ENCODE results near the gene USP10.

The USP10 gene, protein sequence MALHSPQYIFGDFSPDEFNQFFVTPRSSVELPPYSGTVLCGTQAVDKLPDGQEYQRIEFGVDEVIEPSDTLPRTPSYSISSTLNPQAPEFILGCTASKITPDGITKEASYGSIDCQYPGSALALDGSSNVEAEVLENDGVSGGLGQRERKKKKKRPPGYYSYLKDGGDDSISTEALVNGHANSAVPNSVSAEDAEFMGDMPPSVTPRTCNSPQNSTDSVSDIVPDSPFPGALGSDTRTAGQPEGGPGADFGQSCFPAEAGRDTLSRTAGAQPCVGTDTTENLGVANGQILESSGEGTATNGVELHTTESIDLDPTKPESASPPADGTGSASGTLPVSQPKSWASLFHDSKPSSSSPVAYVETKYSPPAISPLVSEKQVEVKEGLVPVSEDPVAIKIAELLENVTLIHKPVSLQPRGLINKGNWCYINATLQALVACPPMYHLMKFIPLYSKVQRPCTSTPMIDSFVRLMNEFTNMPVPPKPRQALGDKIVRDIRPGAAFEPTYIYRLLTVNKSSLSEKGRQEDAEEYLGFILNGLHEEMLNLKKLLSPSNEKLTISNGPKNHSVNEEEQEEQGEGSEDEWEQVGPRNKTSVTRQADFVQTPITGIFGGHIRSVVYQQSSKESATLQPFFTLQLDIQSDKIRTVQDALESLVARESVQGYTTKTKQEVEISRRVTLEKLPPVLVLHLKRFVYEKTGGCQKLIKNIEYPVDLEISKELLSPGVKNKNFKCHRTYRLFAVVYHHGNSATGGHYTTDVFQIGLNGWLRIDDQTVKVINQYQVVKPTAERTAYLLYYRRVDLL

DNA sequence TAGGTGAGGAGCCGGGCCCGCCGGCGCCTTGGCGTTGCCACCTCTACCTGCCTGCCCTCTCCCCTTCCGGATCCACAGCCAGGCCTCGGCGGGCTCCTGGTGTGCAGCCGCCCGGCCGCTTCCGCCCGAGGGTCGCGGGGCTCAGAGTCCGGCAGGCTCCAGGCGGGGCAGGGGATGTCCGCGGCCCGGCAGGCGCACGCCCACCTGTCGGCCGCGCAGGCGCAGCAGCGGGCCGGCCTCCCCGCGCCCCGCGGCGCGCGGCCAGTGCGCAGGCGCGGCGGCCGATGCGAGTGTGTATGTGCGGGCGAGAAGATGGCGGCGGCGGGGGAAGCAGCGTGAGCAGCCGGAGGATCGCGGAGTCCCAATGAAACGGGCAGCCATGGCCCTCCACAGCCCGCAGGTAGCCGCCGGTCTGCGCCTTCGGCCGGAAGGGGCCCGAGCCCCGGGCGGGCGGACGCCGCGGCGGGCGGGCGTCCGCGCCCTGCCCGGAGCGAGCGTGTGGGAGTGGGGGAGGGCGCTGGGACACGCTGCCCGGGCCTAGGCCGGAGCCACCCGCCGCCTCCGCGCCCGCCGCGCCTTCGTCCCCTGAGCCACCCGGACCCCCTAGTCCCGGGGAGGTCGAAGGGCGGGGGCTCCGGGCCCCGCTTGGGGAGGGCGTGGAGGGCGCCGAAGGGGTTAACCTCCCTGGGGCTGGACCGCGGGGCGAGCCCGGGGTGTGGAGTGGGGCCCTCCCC, at the start of gene USP10:
TSS of gene USP10 (plus strand) at position 289 of the 734 bp plus-strand sequence. CDS start at position 380, 91 bp downstream.
- no peak for DNase-seq (ENCODE audit: low read depth, low spot score)

- no peak for DNase-seq (ENCODE audit: low read depth, low spot score)
These were observed 49.5 kb upstream of the USP10 start for GRCh38 chr16:84650062-84650991.

DNA sequence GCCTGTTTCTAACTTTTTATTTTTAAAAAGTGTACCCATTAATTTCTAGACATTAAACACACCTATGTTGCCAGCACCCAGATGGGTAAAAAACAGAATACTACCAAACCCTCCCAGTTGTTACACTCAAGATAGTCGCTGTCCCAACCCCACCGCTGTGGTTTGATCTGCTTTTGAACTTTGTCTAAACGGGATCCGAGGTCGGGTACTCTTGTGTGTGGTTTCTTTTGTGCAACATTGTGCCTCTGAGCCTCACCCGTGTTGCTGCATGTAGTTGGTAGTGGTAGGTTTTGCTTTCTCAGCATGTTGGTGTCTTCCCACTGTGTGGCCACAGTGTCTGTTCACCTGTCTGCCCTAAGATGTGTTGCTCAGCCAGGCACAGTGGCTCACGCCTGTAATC, 47.2 kb upstream of the USP10 start:
- no peak for DNase-seq (ENCODE audit: low read depth, low spot score)

DNA sequence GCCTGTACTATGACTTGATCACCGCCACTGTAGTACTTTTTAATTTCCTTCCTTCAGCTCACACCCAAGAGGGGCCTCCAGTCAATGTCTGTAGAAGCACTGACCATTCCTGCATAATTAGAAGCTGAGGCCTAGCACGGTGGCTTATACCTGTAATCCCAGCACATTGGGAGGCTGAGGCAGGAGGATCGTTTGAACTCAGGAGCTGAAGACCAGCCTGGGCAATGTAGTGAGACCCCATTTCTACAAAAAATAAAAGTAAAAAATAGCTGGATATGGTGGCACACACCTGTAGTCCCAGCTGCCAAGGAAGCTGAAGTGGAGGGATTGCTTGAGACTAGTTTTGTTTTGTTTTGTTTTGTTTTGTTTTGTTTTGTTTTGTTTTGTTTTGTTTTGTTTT, 45.6 kb upstream of the USP10 start:
- DNase-seq (ENCODE audit: low read depth, low spot score) = no peak

GRCh38 chr16:84654998-84655397, 44.8 kb upstream of the USP10 start:
- DNase-seq (ENCODE audit: low read depth, low spot score) = no peak

- no peak for DNase-seq (ENCODE audit: low read depth, low spot score)
These were observed 43.2 kb upstream of the USP10 start for GRCh38 chr16:84656649-84657048.

GRCh38 chr16:84657229-84657837, 42.5 kb upstream of the USP10 start:
- DNase-seq (ENCODE audit: low read depth, low spot score) = no peak

DNA sequence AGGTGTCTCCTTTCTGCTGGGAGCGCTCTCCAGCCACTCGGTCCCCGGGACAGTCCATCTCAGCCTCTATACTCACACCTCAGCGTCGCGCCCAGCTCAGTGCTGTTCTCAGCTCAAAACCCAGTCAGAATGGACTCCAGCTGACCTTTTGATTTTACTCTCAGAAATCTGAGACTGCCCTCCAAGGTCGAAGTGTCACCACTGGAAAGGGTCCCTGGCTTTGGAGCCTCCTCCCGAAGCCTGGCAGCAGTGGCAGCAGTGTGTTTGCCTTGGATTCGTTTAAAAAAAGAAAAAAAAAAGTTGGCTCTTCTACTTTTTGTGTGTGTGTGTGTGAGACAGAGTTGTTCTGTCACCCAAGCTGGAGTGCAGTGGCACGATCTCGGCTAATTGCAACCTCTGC, 41.1 kb upstream of the USP10 start:
- DNase-seq (ENCODE audit: low read depth, low spot score) = no peak

- no peak for DNase-seq (ENCODE audit: low read depth, low spot score)
These were observed 40.0 kb upstream of the USP10 start for GRCh38 chr16:84659656-84660300.

DNA sequence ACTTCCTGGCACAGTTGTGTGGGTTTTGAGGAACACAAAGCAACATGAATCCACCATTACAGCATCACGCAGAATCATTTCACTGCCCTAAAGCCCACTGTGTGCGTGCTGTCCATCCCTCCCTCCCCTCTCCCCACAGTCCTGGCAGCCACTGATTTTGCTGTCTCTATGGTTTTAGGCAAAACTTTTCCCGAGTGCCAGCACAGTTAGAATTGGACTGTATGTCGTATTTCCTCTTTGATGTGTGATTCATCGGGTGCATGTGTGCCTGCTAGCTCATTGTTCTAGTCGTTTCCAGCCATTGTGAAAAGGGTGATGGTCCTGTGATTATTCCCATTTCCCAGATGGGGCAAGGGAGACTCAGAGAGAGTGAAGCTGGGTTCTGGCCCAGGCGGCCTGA, 38.8 kb upstream of the USP10 start:
- DNase-seq (ENCODE audit: low read depth, low spot score) = no peak

GRCh38 chr16:84661418-84662060, 38.3 kb upstream of the USP10 start:
- DNase-seq (ENCODE audit: low read depth, low spot score) = no peak

DNA sequence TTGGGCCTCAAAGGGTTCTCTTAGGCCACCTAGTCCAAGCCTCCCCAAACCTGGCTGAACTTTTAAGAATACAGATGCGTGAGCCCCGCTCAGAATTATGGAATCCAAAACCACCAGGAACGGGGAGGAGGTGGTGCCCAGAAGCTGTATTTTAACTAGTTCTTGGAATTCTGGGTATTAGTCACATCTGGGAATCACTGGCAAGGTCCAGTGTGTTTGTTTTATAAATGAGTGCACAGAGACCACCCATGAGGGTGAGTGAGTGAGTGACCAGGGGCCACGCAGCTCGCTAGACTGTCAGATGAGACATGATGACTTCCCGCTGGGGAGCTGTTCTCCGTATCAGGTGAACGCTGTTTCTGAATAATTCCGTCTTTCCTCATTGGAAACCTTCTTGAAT, 37.3 kb upstream of the USP10 start:
- no peak for DNase-seq (ENCODE audit: low read depth, low spot score)

DNA sequence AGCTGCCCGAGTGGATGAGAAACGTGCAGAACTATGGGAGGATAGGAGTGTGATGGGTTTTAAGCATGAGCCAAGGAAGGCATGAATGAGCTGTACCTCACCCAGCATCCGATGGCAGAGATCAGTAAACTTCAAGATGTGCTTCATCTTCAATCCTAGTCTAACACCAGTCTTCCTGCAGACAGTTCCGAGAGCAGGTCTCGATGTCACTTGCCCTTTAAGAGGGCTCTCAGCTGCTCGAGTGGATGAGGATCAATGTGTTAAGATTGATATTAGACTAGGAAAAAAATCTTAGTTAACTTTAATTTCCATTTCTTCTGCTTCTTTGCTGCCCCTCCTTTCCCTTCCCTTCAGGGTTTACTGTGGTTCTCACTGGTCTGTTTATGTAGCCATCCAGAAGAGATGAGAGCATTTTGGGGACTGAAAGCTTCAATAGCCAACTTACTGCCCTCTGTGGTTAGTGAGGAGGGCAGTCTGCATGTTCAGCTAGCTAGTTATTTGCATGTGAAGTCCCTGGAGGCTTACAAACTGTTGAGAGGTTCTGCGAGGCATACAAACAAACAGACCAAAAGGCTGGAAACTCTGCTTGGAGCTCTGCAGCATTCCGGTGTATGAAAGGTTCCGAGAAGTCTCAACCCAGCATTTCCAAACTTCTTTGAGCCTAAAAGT, 36.2 kb upstream of the USP10 start:
- no peak for DNase-seq (ENCODE audit: low read depth, low spot score)

DNA sequence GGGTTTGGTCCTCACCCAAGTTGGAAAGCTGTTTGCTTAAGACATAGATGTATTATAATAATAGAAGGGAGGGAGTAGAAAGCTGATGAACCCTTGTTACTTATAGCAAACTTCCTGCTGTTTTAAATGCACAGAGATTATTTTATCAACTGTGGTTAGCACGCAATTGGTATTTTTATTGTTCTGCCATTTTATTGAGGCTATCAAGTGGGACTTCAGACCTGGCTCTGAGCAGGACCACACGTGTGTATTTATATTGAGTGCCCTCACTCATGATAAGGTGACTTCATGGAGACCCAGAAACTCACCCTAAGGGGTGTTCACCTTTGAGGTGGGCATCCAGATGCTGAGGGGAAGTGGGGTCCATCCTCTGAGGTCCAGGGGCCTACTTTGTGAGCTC, 34.4 kb upstream of the USP10 start:
- no peak for DNase-seq (ENCODE audit: low read depth, low spot score)

GRCh38 chr16:84665843-84666242, 34.0 kb upstream of the USP10 start:
- no peak for DNase-seq (ENCODE audit: low read depth, low spot score)

- no peak for DNase-seq (ENCODE audit: low read depth, low spot score)
These were observed 32.0 kb upstream of the USP10 start for GRCh38 chr16:84667600-84668309.

DNA sequence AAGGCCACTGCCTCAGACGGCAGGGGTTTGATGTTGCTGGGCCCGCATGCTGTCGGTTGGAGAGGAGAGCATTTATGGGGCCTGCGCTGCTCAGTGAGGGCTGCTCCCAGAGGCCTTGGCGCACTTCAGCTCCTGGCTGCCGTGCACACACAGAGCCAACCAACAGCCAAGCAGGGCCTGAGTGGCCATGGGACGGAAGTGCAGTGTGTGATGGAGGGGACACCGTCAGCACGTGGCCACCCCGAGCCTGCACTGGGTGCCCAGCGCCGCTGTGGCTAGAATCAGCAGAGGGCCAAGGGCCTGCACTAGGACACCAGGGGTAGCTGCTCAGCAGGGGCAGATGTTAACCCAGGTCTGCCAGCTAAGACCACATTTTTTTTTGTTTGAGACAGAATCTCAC, 29.7 kb upstream of the USP10 start:
- no peak for DNase-seq (ENCODE audit: low read depth, low spot score)
